Measurements from ENCODE around the gene ATP5PB.

The ATP5PB gene

GRCh38 chr1:111446967-111447892, 2.0 kb upstream of the ATP5PB start:
- DNase-seq (ENCODE audit: low read depth), result no peak

- DNase-seq (ENCODE audit: low read depth), result no peak
These were observed 764 bp upstream of the ATP5PB start for GRCh38 chr1:111448482-111448917.

- DNase-seq (ENCODE audit: low read depth), result no peak
These were observed 396 bp downstream of the ATP5PB start for GRCh38 chr1:111449703-111450017.

DNA sequence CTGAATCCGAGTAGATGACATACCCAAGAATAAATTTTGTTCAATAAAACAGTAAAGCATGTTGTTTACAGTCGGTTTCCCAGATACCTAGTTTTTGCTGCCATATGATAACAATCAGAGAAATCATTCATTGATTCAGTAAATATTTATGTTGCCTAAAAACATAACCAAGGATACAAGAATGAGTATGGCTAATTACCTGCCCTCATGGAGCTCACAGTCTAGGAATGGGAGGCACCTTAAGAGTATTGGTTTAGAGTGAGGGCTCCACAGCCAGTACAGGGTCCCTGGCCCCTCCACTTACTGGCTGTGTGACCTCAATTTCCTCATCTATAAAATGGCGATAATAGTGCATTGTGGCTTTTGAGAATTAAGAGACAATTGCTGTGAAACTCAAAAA, 921 bp downstream of the ATP5PB start:
- no peak for DNase-seq (ENCODE audit: low read depth)

DNA sequence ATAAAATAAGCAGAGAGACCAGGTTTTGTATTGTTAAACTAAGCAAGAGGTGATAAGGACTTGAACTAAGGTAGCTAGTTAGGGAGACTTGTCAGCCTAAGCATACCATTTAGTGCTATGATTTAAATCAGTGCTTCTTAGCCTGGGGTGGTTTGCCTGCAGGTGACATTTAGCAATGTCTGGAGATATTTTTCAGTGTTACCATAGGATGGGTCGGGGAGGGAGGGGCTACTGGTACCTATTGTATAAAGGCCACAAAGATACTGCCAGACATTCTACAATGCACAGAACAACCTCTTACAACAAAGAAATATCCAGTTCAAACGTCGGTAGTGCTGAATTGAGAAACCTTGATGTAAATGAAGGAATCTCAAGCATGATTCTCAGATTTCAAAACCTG, 3.3 kb downstream of the ATP5PB start:
- no peak for DNase-seq (ENCODE audit: low read depth)

GRCh38 chr1:111453706-111454105, 4.4 kb downstream of the ATP5PB start:
- DNase-seq (ENCODE audit: low read depth), result no peak

DNA sequence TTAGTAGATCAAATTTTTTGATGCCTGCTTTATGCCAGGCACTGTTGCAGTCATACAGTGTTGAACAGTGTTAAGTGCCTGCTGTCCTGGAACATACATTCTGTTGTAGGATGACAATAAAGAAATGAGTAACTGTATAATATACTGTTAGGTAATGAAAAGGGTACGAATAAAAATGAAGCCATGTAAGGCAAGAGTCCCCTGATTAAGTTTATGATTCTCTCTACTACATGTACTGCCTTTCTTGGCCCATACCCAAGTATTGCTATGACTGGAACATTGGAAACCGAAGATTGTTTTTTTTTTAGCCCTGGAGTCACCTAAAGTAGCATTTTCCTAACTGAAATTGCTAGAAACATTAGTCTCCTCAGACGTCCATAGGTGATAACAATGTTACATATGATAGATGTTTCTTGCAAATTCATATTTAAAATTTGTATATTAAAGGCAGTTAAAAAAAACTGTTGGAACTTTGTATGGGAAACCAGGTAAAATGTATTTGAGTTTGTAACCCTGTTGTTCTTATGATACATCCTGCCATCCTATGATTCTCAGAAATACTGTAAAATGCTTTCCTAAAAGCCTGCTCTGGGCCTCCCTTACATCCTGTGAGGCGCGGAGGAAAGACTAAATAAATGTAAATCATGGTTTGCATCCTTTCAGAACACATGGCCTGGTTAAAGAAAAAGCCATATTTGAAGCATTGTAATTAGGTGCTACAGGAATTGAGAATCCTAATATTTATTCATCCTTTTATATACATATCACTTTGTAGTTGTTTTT, 5.8 kb downstream of the ATP5PB start:
- no peak for DNase-seq (ENCODE audit: low read depth)

DNA sequence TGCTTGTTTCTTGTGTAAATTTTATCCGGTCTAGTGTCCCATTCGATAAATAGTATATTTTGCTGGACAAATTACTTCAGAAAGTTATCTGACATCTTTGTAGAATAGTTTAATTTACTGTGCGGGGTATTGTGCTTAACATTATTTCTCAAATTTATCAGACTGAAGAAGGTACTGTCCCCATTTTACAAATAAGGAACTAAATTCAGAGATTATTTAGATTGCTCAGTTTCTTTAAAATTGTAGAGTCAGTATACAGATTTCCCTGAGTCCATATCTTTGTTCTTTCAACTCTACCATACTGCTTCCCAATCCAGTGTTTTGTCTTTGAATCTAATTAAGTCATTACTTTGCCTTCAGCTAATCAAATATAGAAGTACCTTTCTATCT, 6.4 kb downstream of the ATP5PB start:
- no peak for DNase-seq (ENCODE audit: low read depth)

- DNase-seq (ENCODE audit: low read depth), result no peak
These were observed 12.5 kb downstream of the ATP5PB start for GRCh38 chr1:111461765-111462164.

DNA sequence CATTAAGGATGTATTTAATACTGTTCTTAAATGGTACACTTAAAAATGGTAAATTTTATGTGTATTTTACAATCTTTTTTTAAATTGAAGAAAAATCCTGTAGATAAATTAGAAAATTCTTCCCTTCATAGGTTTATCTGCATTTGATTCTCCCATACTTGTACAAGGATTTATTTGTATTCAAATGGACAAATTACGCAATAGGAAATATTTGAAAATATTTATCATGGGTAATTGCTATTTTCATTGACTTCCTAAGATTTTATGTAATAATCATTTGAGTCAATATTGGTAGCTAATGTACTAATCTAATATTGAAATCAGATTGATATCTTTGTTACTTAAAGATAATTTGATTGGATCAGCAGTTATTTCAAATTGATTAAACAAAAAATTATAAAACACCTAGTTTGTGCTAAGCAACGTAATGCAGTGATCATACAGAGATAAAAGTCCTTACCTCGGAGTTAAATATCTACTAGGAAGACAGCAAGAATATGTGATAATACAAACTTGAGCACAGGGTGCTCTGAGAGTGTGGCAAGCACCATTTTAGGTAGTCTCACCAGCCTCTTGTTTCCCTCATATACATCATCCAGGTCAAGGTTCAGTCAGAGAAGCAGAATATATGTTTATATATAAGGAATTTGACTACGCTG, 13.2 kb downstream of the ATP5PB start:
- DNase-seq (ENCODE audit: low read depth), result no peak

DNA sequence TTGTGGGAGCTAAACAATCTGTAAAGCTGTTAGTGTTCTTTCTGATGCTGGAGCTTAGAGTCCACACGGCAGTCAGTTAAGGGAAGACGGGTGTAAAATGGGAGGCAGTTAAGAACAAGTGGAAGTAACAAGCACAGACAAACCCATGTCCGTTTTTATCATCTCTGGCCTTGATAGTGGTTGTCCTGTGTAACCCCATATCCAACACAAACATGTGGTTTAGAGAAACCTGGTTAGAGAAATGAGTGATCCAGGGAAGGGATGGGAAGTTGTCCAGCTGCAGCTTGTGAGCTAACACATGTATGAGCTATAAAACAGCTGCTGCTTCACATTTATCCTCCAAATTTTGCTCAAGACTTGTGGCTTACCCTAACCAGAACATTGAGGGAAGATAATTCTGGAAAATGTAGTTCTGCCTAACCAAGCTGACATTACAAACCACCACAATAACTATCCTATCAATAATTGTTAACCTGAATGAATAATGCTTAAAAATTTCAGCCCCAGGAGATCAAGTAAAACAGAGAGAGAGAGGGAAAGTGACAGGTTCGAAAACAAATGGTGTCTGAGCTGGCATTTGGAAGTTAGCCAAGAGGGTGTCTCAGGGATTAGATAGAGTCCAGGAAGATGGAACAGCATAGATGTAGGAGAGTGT, 13.9 kb downstream of the ATP5PB start:
- no peak for DNase-seq (ENCODE audit: low read depth)

DNA sequence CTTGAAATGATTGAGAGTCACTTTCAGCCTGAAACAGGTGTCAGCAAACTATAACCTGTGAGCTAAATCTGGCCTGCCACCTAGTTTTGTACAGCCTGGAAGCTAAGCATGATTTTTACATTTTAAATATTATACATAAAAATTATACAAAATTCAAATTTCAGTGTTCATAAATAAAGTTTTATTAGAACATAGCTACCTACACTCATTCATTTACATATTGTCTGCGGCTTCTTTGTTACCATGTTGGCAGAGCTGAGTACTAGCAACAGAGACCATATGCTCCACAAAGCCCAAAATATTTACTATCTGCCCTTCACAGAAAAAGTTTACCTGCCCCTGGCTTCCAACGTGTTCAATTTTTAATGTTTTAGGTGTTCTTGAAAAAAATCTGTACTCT, 16.5 kb downstream of the ATP5PB start:
- no peak for DNase-seq (ENCODE audit: low read depth)

- DNase-seq (ENCODE audit: low read depth), result no peak
These were observed 17.2 kb downstream of the ATP5PB start for GRCh38 chr1:111466480-111466879.

DNA sequence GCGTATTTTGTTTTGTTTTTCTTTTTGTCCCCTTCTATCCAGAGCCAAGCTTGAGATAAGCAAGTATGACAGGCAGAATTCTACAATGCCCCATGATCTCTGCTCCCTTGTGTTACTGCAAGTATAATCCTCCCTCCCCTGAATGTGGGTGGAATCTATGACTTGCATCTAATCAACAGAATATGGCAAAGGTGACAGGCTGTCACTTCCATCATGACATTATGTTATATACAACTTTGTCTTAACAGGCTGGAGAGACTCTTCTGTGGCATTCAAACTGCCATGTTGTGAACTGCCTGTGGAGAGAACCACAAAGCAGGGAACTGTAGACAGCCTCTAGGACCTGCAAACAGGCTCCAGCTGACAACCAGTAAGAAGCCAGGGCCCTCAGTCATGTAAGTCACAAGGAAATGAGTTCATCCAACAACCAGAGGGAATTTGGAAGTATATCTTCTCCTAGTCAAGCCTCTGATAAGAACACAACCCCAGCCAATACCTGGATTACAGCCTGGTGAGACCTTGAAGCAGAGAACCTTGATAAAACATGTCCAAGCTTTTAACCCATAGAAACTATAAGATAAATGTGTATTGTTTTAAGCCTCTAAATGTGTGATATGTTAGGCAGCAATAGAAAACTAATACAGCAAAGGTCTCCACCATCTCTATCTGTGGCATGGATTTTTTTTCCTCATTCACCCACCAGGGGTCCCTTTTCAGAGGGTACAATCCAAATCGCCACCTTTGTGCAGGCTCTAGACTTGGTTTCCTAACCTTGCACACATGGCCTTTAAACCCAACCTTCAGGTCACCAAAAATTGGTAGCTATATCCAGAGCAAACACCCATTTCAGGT, 18.8 kb downstream of the ATP5PB start:
- DNase-seq (ENCODE audit: low read depth), result no peak

DNA sequence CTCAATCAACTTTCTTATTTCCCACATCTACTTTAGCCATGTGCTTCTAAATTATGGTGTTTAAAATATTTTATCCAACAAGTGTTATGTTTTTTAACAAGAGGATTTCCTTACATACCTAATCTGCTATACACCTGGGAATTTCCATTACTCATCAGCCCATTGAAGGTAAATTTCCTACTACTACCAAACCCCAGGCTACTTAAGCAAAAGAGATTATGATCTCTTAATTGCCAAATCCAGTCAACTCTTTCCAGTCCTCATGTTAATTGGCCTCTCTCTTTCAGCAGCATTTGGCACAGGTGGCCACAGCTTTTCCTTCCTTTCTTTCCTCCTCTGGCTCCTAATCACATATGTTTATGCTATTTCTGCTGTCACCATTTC, 19.4 kb downstream of the ATP5PB start:
- no peak for DNase-seq (ENCODE audit: low read depth)

- no peak for DNase-seq (ENCODE audit: low read depth)
These were observed 20.3 kb downstream of the ATP5PB start for GRCh38 chr1:111469539-111469938.

DNA sequence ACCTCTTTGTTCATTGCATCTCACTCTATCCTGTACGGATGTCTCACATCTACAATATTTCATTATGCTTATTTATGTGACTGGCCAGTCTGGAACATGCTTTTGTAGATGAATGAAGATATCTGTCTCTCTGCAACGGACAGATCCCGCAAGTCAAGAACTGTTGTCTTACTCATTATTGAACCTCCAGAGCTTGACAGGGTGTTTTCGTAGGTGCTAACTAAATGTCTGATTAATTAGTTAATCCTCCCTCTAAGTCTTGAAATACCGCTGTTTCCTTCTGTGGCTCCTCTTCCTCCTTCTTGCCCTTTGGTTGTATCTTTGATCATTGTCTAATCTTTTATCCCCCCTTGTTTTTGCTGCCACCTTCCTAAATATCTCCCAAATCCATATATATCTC, 21.3 kb downstream of the ATP5PB start:
- no peak for DNase-seq (ENCODE audit: low read depth)

- no peak for DNase-seq (ENCODE audit: low read depth)
These were observed 21.7 kb downstream of the ATP5PB start for GRCh38 chr1:111471012-111471411.

DNA sequence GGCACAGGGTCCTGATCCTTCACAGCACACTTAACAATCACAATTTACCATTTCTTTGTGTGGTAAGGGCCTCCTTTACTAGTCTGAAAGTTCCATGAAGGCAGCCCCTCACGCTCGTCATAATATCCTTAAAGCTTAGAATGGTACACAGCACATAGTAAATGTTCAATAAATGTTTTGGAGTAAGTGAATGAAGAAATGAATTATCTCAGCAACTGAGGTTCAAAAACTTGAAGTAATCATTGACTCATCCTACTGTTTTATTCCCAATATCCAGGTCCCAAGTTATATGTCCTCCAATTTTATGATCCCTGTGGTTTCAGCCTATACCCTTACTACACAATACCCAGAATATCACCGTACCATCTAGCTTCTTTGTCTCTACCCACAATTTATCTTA, 22.3 kb downstream of the ATP5PB start:
- no peak for DNase-seq (ENCODE audit: low read depth)

GRCh38 chr1:111474106-111474505, 24.8 kb downstream of the ATP5PB start:
- DNase-seq (ENCODE audit: low read depth), result no peak

DNA sequence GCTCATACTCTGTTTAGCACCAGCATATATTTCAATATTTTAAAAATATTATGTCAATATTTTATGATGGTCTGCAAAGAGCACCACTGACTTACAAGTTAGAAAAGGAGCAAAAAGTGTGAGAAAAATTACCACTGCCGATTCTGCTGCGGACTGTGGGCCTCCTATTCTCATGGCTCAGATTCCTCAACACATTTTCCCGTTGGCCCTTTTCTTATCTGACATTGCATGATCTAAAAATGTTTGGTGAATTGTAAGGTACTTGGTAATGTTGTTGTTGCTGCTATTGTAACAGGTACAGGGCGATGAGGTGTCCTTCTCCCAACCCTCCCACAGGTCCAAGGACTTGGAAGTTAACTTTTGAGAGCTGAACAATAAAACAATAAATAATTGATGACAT, 25.3 kb downstream of the ATP5PB start:
- DNase-seq (ENCODE audit: low read depth), result no peak

Data from GM04504 (cell line).